Measurements from ENCODE around the gene UCK2. TPM values are rescaled to one million over a fixed set of nuclear protein-coding genes. Genes with fewer than 3 reads are reported as not detected.

UCK2 gene
- total and polyA plus RNA-seq, 9 of the 15 experiments (the other 6 are each of a cell fraction or from before 2014, with no cell fraction given): 71.6 to 145 (median 95.8) TPM

- TF ChIP-seq UBTF (IDR thresholded peaks at IDR 0.05; ENCODE audit: borderline replicate concordance in 1 of 2, low read depth in 2 of 2, low read length in 2 of 2) (no peak), HNRNPK (IDR thresholded peaks at IDR 0.05; ENCODE audit: low read depth, low read length, poor library complexity, severe bottlenecking) (no peak), ELF1 (tag; IDR thresholded peaks at IDR 0.05) (no peak), MEIS2 (IDR thresholded peaks at IDR 0.05; ENCODE audit: partially characterized antibody) (peak; percentile 44), FOXJ3 (CRISPR knock-in tag; IDR thresholded peaks at IDR 0.05) (no peak), MTA3 (IDR thresholded peaks at IDR 0.05; ENCODE audit: borderline replicate concordance) (0 out of 2 replicates have a peak, but pooled peaks have one; percentile 48), ARID1B (IDR thresholded peaks at IDR 0.05) (peak; percentile 66), ZNF316 (IDR thresholded peaks at IDR 0.05) (peak; percentile 31; the same call in 1 of the 2 replicates), SIRT6 (IDR thresholded peaks at IDR 0.05; ENCODE audit: low read depth, low read length) (no peak), ZNF175 (CRISPR knock-in tag; IDR thresholded peaks at IDR 0.05; ENCODE audit: low read depth) (no peak)
- TF ChIP-seq, protein P1, sequence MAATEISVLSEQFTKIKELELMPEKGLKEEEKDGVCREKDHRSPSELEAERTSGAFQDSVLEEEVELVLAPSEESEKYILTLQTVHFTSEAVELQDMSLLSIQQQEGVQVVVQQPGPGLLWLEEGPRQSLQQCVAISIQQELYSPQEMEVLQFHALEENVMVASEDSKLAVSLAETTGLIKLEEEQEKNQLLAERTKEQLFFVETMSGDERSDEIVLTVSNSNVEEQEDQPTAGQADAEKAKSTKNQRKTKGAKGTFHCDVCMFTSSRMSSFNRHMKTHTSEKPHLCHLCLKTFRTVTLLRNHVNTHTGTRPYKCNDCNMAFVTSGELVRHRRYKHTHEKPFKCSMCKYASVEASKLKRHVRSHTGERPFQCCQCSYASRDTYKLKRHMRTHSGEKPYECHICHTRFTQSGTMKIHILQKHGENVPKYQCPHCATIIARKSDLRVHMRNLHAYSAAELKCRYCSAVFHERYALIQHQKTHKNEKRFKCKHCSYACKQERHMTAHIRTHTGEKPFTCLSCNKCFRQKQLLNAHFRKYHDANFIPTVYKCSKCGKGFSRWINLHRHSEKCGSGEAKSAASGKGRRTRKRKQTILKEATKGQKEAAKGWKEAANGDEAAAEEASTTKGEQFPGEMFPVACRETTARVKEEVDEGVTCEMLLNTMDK (IDR thresholded peaks at IDR 0.05; ENCODE audit: borderline replicate concordance, insufficient read depth, low read depth, low read length, poor library complexity, severe bottlenecking): no peak
- TF ChIP-seq, protein P2, sequence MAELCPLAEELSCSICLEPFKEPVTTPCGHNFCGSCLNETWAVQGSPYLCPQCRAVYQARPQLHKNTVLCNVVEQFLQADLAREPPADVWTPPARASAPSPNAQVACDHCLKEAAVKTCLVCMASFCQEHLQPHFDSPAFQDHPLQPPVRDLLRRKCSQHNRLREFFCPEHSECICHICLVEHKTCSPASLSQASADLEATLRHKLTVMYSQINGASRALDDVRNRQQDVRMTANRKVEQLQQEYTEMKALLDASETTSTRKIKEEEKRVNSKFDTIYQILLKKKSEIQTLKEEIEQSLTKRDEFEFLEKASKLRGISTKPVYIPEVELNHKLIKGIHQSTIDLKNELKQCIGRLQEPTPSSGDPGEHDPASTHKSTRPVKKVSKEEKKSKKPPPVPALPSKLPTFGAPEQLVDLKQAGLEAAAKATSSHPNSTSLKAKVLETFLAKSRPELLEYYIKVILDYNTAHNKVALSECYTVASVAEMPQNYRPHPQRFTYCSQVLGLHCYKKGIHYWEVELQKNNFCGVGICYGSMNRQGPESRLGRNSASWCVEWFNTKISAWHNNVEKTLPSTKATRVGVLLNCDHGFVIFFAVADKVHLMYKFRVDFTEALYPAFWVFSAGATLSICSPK (IDR thresholded peaks at IDR 0.05; ENCODE audit: borderline replicate concordance): no peak
- TF ChIP-seq, protein P3, sequence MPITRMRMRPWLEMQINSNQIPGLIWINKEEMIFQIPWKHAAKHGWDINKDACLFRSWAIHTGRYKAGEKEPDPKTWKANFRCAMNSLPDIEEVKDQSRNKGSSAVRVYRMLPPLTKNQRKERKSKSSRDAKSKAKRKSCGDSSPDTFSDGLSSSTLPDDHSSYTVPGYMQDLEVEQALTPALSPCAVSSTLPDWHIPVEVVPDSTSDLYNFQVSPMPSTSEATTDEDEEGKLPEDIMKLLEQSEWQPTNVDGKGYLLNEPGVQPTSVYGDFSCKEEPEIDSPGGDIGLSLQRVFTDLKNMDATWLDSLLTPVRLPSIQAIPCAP (CRISPR knock-in tag; IDR thresholded peaks at IDR 0.05; ENCODE audit: borderline replicate concordance): no peak
- TF ChIP-seq, protein P4, sequence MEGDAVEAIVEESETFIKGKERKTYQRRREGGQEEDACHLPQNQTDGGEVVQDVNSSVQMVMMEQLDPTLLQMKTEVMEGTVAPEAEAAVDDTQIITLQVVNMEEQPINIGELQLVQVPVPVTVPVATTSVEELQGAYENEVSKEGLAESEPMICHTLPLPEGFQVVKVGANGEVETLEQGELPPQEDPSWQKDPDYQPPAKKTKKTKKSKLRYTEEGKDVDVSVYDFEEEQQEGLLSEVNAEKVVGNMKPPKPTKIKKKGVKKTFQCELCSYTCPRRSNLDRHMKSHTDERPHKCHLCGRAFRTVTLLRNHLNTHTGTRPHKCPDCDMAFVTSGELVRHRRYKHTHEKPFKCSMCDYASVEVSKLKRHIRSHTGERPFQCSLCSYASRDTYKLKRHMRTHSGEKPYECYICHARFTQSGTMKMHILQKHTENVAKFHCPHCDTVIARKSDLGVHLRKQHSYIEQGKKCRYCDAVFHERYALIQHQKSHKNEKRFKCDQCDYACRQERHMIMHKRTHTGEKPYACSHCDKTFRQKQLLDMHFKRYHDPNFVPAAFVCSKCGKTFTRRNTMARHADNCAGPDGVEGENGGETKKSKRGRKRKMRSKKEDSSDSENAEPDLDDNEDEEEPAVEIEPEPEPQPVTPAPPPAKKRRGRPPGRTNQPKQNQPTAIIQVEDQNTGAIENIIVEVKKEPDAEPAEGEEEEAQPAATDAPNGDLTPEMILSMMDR (IDR thresholded peaks at IDR 0.05 in 2 of 3, conservative IDR thresholded peaks at IDR 0.05 in 1 of 3; ENCODE audit: insufficient read depth in 2 of 3, low read depth in 1 of 3, low read length in 3 of 3): no peak
Measured at GRCh38 chr1:165857046-165857801, 29.8 kb downstream of the UCK2 start (continued).

Measured in K562 (cell line).